ENCODE data around the gene LIMA1.

- TF ChIP-seq ZNF8 (CRISPR knock-in tag; IDR thresholded peaks at IDR 0.05) (no peak), ZFP3 (CRISPR knock-in tag; IDR thresholded peaks at IDR 0.05) (no peak), PATZ1 (CRISPR knock-in tag; IDR thresholded peaks at IDR 0.05; ENCODE audit: borderline replicate concordance) (no peak), ZFP30 (CRISPR knock-in tag; IDR thresholded peaks at IDR 0.05) (no peak)
Measured at GRCh38 chr12:50211392-50212070, 71.8 kb downstream of the LIMA1 start.
